Measurements from ENCODE around the gene DACT3. TPM values are rescaled to one million over a fixed set of nuclear protein-coding genes. Genes with fewer than 3 reads are reported as not detected.
"Not testable (repeated sequence)": the region's sequence is repeated elsewhere in the genome, so short reads cannot be mapped to it uniquely, and the experiment has no call there.

Gene DACT3
- total RNA-seq, 1 donor from 2014 or later: 18.3 TPM

- TF ChIP-seq CTCF (IDR thresholded peaks at IDR 0.05; ENCODE audit: borderline replicate concordance): no peak
- intact Hi-C loops (cut with micrococcal nuclease): no loop called here
- Histone ChIP-seq H3K36me3 (no peaks in the 10 kb centered on the region), H3K27ac (replicated peaks) (peak overlapping the region; percentile 27), H3K27me3 (ENCODE audit: low read depth) (peaks cover 26% of the 10 kb centered on the region), H3K9me3 (replicated peaks) (no peaks in the 10 kb centered on the region), H3K4me1 (peaks cover 42% of the 10 kb centered on the region), H3K4me3 (no peak overlapping the region)
- no peak for DNase-seq
These were observed 30.3 kb downstream of the DACT3 start for GRCh38 chr19:46630586-46631205.

GRCh38 chr19:46629546-46630025 is 31.4 kb downstream of the DACT3 start:
- peaks cover 53% of the 10 kb centered on the region for H3K4me1 ChIP-seq
- peak overlapping the region; percentile 66 for H3K27ac ChIP-seq (replicated peaks)
- H3K9me3 ChIP-seq (replicated peaks): no peaks in the 10 kb centered on the region
- H3K27me3 ChIP-seq (ENCODE audit: low read depth): peaks cover 19% of the 10 kb centered on the region
- no peak for DNase-seq
- H3K4me3 ChIP-seq: no peak overlapping the region
- no peaks in the 10 kb centered on the region for H3K36me3 ChIP-seq
- no peak for TF ChIP-seq CTCF (IDR thresholded peaks at IDR 0.05; ENCODE audit: borderline replicate concordance)
- intact Hi-C loops (cut with micrococcal nuclease): no loop called here

- Histone ChIP-seq H3K4me1 (peaks cover 58% of the 10 kb centered on the region), H3K27ac (replicated peaks) (peak overlapping the region; percentile 66), H3K27me3 (ENCODE audit: low read depth) (peaks cover 14% of the 10 kb centered on the region)
- DNase-seq; intact Hi-C loops (cut with micrococcal nuclease); H3K4me3 ChIP-seq; H3K9me3 ChIP-seq (replicated peaks); H3K36me3 ChIP-seq: not testable (repeated sequence)
These were observed 32.0 kb downstream of the DACT3 start for GRCh38 chr19:46628970-46629369.

GRCh38 chr19:46626446-46626845 is 34.5 kb downstream of the DACT3 start:
- peak overlapping the region; percentile 85 for H3K27ac ChIP-seq (replicated peaks)
- intact Hi-C loops (cut with micrococcal nuclease): no loop called here
- DNase-seq: no peak
- peaks cover 69% of the 10 kb centered on the region for H3K4me1 ChIP-seq
- no peaks in the 10 kb centered on the region for H3K27me3 ChIP-seq (ENCODE audit: low read depth)
- TF ChIP-seq CTCF (IDR thresholded peaks at IDR 0.05; ENCODE audit: borderline replicate concordance): no peak
- no peaks in the 10 kb centered on the region for H3K36me3 ChIP-seq
- H3K9me3 ChIP-seq (replicated peaks): no peaks in the 10 kb centered on the region
- H3K4me3 ChIP-seq: no peak overlapping the region

GRCh38 chr19:46625731-46626130 is 35.3 kb downstream of the DACT3 start:
- Histone ChIP-seq H3K27me3 (ENCODE audit: low read depth) (no peaks in the 10 kb centered on the region), H3K9me3 (replicated peaks) (no peaks in the 10 kb centered on the region), H3K4me3 (no peak overlapping the region), H3K27ac (replicated peaks) (peak overlapping the region; percentile 85), H3K36me3 (no peaks in the 10 kb centered on the region), H3K4me1 (peaks cover 74% of the 10 kb centered on the region)
- no peak for TF ChIP-seq CTCF (IDR thresholded peaks at IDR 0.05; ENCODE audit: borderline replicate concordance)
- intact Hi-C loops (cut with micrococcal nuclease): no loop called here
- no peak for DNase-seq

GRCh38 chr19:46624958-46625661 is 35.9 kb downstream of the DACT3 start, which contains the start of gene PTGIR:
Gene PTGIR (minus strand): TSS chr19:46625089. CDS start chr19:46624225, 864 bp downstream.
- no peak for TF ChIP-seq CTCF (IDR thresholded peaks at IDR 0.05; ENCODE audit: borderline replicate concordance)
- Histone ChIP-seq H3K9me3 (replicated peaks) (no peaks in the 10 kb centered on the region), H3K4me1 (peaks cover 75% of the 10 kb centered on the region), H3K36me3 (no peaks in the 10 kb centered on the region), H3K27ac (replicated peaks) (peak within 1 kb of the TSS; percentile 85), H3K4me3 (peak within 1 kb of the TSS; percentile 55), H3K27me3 (ENCODE audit: low read depth) (no peaks in the 10 kb centered on the region)
- peak; percentile 81 for DNase-seq
- intact Hi-C loops (cut with micrococcal nuclease): no loop called here

Measured in left ventricle myocardium inferior (tissue), 1 donor.